SH-SY5Y (cell line): ENCODE results near the gene EMP1.

Experiments
- GATA2 ChIP-seq: IDR thresholded peaks from 2 replicates; pipeline ENCODE4 v1.6.1; 2011; ENCODE audit warnings: mild to moderate bottlenecking, low read depth, low read length
- GATA3 ChIP-seq: IDR thresholded peaks from 2 replicates; pipeline ENCODE4 v1.6.1; 2011; ENCODE audit warnings: low read depth, mild to moderate bottlenecking, low read length, moderate library complexity

DNA sequence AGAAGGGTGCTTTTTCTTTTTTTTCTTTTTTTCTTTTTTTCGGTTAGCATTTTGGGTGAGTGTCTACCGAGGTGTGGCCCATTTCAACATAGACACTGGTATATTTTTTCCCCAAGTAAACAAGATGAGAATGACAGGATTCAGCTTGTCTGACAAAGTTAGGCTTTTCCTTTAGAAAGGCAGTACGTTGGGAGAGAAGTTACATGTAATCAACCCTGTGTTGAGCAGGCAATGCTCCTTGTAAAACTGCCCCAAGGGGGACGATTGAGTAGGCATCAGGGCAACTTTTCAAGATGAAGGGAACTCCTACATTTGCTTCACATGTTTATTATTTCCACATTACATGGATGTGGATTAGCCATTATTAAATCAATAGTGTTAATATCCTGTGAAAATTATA lies 1.7 kb downstream of the EMP1 start:
- no peak for TF ChIP-seq GATA2
- no peak for TF ChIP-seq GATA3
